GM21390 (cell line): ENCODE results near the gene RAB8B.

Experiments
- ATAC-seq: cut with Tn5 transposase; IDR thresholded peaks from one replicate; pipeline ENCODE4 v1.9.1; 2021; ENCODE audit not compliant: unreplicated experiment

The RAB8B gene

DNA sequence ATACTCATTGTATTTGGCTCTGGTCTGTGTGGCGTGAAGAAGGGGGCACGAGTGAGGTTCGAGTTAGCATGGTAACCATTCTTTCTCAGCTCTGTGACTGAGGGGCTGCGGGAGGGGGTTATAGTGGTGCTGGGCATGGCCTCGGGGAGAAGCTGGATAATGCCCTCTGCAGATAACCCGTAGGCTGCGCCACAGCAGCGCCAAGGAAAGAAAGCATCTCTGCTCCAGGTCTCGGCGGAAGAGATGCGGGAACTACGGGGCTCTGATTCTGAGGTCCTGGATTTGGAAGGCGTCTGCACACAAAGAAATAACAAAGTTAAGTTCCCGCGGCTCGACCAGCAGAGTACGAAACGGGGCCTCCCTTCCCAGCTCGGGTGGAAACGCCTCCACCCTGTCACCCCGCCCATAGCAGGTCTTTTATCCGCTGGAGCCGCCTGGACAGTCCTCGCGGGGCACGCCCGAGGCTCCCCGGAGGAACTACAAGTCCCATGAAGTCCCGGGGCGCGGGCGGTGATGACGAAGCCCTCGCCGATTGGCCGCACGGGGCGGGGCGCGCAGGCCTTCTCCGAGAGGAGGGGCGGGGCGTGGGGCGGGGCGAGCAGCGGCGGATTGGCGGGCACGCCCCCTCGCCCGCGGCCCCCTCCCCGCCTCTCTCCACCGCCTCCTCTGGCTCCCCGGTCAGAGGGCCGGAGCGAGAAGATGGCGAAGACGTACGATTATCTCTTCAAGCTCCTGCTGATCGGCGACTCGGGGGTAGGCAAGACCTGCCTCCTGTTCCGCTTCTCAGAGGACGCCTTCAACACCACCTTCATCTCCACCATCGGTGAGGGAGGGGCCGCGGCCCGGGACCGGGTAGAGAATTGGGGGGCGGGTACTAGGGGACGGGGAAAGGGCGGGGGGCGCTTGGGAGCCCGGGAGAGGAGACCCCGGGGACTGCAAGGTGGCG is at the start of gene RAB8B:
TSS of gene RAB8B (plus strand) at position 681 of the 946 bp plus-strand sequence. CDS start at position 700, 19 bp downstream.
- peak; percentile 73 for ATAC-seq

DNA sequence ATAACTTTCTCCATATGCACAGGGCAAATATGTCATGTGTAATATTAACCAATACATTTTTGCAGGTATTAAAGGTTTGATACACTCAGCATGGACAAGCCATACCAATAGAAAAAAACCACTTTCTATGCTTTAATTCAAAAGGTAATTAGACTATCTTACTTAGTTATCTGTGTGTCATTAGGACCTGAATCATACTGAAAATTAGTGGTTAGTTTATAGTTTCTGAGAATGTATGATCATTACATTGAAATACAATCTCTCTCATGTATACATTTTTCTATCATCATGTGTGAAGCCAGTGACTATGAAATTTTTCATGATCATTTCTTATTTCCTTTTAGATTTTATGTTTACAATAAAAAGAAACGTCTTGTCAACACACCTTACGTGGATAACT is 48.5 kb upstream of the RAB8B start:
- no peak for ATAC-seq

GRCh38 chr15:63145426-63145825 is 44.0 kb upstream of the RAB8B start:
- no peak for ATAC-seq

GRCh38 chr15:63146684-63147083 is 42.7 kb upstream of the RAB8B start:
- no peak for ATAC-seq

DNA sequence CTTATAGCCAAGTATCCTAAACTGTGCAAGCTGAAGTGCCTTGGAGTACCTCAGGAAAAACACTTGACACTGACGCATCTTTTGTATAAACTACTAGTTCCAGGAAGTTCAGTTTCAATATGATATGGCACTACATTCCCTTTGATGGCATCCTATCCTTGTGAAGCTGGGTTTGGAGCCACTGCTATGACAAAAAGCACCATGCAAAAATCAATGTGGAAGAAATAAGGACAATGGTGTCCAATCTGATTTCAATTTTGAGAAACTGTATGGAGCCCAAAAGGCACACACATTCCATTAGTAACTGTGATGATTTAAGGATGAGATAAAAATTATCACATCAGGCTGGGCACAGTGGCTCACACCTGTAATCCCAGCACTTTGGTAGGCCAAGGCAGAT is 37.7 kb upstream of the RAB8B start:
- ATAC-seq = no peak

GRCh38 chr15:63155486-63155885 is 33.9 kb upstream of the RAB8B start:
- no peak for ATAC-seq

- ATAC-seq = no peak
These were observed 33.2 kb upstream of the RAB8B start for GRCh38 chr15:63156086-63156710.

DNA sequence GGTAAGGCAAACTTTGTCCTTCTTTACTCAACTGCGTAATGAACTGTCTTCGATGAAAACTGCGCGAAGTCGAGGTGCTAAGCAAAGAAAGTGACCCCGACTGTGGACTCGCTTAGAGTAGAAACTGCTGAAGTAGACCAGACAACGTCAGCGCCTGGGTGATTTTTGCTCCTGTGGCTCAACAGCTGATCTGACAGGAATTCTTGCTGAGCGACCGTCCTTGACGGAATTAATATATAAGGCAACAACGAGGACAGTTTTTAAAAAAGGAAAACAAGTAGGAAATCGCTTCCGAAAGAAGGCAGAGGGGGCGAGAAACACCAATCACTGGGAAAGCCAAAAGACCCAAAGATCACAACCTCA is 32.7 kb upstream of the RAB8B start:
- no peak for ATAC-seq

GRCh38 chr15:63157118-63157843 is 32.1 kb upstream of the RAB8B start, which contains the start of gene RPS27L:
TSS of gene RPS27L (minus strand) at chr15:63157477. CDS start at chr15:63157405, 72 bp downstream.
- ATAC-seq = peak; percentile 86

DNA sequence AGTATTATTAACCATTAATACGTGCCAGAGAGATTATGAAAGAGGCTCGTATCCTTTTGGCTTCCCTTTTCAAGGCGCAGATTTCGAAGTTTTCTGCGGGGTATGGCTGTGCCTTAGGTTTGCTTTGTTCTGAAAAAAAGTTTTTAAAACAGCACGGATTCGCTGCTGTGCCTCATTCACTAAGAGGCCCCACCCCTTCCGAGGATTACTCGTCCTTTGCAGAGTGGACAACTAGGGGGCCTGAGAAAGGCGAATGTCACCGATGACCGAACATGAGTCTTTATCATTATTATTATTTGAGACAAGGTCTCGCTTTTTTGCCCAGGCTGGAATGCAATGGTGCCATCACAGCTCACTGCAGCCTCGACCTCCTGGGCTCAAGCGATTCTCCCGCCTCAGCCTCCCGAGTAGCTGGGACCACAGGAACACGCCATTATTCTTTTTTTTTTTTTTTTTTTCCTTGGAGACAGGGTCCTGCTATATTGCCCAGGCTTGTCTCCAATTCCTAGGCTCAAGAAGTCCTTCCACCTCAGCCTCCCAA is 31.4 kb upstream of the RAB8B start:
- ATAC-seq = peak; percentile 16

DNA sequence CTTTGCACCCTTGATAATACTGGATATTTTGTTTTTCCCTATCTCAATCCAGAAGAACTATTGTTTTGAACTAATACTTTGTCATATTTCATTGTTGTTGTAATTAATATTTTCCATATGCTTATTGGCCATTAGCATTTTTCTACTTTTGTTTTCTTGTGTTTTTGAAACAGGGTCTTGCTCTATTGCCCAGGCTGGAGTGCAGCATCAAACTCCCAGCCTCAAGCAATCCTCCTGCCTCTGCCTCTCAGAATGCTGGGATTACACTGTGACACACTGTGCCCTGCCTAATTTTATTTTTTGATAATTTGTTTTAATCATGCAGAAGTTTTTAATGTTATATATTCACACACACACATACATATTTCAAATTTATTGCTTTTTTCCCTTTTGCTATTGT is 28.8 kb upstream of the RAB8B start:
- ATAC-seq = no peak

- ATAC-seq = no peak
These were observed 26.2 kb upstream of the RAB8B start for GRCh38 chr15:63163217-63163616.

DNA sequence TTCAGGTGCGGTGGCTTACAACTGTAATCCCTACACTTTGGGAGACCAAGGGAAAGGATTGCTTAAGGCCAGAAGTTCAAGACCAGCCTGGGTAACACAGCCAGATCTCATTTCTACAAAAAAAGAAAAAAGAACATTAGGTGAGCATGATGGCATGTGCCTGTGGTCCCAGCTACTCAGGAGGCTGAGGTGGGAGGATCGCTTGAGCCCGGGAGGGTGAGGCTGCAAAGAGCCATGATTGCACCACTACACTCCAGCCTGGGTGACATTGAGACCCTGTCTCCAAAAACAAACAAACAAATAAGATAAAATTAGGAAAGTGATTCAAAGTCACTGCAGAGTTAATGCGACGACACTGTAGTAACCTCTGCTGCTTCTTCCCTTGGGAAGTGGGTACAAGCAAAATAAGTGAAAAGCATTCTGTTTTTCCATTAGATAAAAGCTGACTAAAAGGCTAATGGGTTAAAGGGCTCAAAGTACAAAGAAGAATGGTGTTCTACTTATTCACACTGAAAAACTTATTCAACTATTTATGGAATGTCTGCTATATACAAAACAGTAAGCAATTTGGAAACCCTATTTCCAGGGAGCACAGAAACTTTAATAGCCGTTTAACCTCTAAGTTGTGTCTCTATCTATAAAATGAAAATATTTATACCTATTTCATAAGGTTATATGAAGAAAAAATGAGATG is 24.1 kb upstream of the RAB8B start:
- no peak for ATAC-seq

GRCh38 chr15:63166219-63166618 is 23.2 kb upstream of the RAB8B start:
- ATAC-seq = no peak

DNA sequence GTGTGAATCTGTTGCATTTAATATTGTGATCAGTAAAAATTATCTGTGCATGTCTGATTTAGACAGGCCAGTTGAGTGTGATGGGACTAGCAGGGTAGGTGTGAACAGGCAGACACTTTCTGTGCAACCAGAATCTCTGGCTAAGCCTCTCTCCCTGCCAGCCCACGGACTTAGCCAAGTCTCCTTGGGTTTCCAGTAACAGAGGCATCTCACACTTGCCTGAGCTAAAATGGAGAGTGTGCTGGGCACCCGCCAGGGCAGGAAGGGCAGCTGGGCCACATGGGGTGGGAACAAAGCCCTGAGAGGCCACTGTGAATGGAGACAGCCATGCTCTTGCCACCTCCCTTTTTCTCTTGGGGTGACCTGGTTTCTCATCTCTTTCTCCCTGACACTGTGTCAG is 19.6 kb upstream of the RAB8B start:
- ATAC-seq = no peak

DNA sequence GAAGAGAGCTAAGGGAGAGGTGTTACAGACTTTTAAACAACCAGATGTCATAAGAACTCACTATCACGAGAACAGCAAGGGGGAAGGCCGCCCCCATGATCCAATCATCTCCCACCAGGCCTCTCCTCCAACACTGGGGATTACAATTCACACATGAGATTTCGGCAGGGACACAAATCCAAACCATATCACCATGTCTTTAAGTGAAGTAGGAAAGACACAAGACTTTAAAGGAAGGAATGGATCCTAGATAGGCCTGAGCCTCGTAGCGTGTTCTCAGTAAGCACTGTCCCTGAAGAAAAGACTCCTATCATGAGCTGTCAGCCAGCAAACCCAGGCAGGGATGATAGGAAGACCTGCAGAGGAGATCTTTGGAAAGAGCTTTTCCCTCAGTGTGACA is 17.0 kb upstream of the RAB8B start:
- ATAC-seq = no peak

- ATAC-seq = no peak
These were observed 16.5 kb upstream of the RAB8B start for GRCh38 chr15:63172851-63173451.

- no peak for ATAC-seq
These were observed 13.1 kb upstream of the RAB8B start for GRCh38 chr15:63176302-63176701.

GRCh38 chr15:63178034-63178433 is 11.4 kb upstream of the RAB8B start:
- ATAC-seq = no peak

GRCh38 chr15:63180746-63181145 is 8.7 kb upstream of the RAB8B start:
- no peak for ATAC-seq
